B cell (primary cell): Measurements from ENCODE around the gene NTM.

Source experiments
- EZH2 ChIP-seq: IDR thresholded peaks from 2 replicates; pipeline ENCODE4 v1.6.1; 2012; ENCODE audit warnings: borderline replicate concordance, low read depth, mild to moderate bottlenecking, moderate library complexity, low read length; ENCODE audit not compliant: insufficient read depth, poor library complexity, severe bottlenecking
- TF ChIP-seq, protein P1 (sequence below): fragments of 200-600 bp; IDR thresholded peaks from one replicate; pipeline ENCODE4 v1.8.0; 2022; ENCODE audit warnings: antibody characterized with exemption, mild to moderate bottlenecking

DNA sequence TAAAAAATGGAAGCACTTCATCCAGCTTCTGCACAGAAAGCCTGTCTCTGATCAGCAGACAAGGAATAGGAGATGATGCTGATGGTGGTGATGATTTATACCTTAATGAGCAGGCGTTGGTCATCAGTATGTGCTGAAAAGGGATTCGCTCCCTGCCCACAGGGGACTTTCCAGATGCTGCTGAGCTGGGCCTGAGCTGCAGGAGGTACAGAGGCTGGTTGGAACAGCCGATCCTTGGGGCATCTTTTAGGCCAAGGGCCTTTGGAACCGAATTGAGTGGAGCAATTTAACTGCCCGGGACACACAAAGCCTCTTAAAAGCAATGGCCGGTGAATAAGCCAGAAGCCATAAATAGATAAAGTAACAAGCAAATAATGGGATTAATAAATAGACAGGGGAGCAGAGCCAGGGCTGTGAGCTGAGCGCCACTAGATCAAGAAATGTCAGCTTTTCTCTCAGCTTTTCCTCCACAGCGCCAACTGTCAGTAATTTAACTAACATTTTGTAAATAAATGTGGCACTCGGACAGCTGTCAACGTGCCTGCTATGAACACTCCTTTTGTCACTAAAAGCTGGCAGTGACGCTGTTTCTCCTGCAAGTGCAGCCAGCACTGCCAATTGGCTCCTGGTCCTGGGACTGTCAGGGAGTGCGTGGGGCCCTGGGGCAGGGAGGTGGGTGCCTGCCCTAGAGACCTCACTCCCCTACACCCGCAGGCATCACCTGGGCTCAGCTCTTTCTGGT is 562.3 kb downstream of the NTM start:
- TF ChIP-seq, protein P1, sequence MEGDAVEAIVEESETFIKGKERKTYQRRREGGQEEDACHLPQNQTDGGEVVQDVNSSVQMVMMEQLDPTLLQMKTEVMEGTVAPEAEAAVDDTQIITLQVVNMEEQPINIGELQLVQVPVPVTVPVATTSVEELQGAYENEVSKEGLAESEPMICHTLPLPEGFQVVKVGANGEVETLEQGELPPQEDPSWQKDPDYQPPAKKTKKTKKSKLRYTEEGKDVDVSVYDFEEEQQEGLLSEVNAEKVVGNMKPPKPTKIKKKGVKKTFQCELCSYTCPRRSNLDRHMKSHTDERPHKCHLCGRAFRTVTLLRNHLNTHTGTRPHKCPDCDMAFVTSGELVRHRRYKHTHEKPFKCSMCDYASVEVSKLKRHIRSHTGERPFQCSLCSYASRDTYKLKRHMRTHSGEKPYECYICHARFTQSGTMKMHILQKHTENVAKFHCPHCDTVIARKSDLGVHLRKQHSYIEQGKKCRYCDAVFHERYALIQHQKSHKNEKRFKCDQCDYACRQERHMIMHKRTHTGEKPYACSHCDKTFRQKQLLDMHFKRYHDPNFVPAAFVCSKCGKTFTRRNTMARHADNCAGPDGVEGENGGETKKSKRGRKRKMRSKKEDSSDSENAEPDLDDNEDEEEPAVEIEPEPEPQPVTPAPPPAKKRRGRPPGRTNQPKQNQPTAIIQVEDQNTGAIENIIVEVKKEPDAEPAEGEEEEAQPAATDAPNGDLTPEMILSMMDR, result no peak
- no peak for TF ChIP-seq EZH2
